Tibial nerve (tissue), 4 donors: ENCODE measurements around the gene TRABD2B.

Experiments used
- CTCF ChIP-seq, 5 experiments: fragments of 200-600 bp in 3 of 5; fragments of 450-650 bp in 2 of 5; sonication (generic) in 3 of 5; IDR thresholded peaks; one replicate each; pipeline ENCODE4 v1.5.1; 2016 to 2019; ENCODE audit warnings: antibody characterized with exemption in 5 of 5, mild to moderate bottlenecking in 3 of 5, moderate library complexity in 2 of 5
- EP300 ChIP-seq, 2 donors: sonication (generic); formaldehyde crosslinking; IDR thresholded peaks; one replicate each; pipeline ENCODE4 v1.6.1; 2017; ENCODE audit warnings: antibody characterized with exemption in 2 of 2, mild to moderate bottlenecking in 1 of 2
- POLR2A ChIP-seq, 2 donors: fragments of 450-650 bp; IDR thresholded peaks; one replicate each; pipeline ENCODE4 v1.6.1; 2017; ENCODE audit warnings: antibody characterized with exemption in 2 of 2, mild to moderate bottlenecking in 2 of 2, moderate library complexity in 2 of 2

- TF ChIP-seq CTCF (IDR thresholded peaks at IDR 0.05) (no peak), POLR2A (IDR thresholded peaks at IDR 0.05) (no peak), EP300 (IDR thresholded peaks at IDR 0.05) (no peak)
Observed at GRCh38 chr1:47756411-47756810, 240.8 kb downstream of the TRABD2B start.
